Measurements from ENCODE around the gene COMP. TPM values are rescaled to one million over a fixed set of nuclear protein-coding genes. Genes with fewer than 3 reads are reported as not detected.
"Not testable (repeated sequence)": the region's sequence is repeated elsewhere in the genome, so short reads cannot be mapped to it uniquely, and the experiment has no call there.

COMP gene
- total RNA-seq, 1 experiment from 2014 or later = not detected

- no peak for DNase-seq (ENCODE audit: low read depth)
Observed at GRCh38 chr19:18749362-18750231, 41.5 kb downstream of the COMP start.

GRCh38 chr19:18746401-18747325 lies 44.4 kb downstream of the COMP start:
- no peak for DNase-seq (ENCODE audit: low read depth)

GRCh38 chr19:18745931-18746330 lies 45.2 kb downstream of the COMP start:
- no peak for DNase-seq (ENCODE audit: low read depth)

GRCh38 chr19:18745012-18745735 lies 45.9 kb downstream of the COMP start:
- DNase-seq (ENCODE audit: low read depth) = no peak

GRCh38 chr19:18743784-18744418 lies 47.2 kb downstream of the COMP start:
- no peak for DNase-seq (ENCODE audit: low read depth)

- no peak for DNase-seq (ENCODE audit: low read depth)
Observed at GRCh38 chr19:18742838-18743783, 48.0 kb downstream of the COMP start.

- DNase-seq (ENCODE audit: low read depth) = no peak
Observed at GRCh38 chr19:18742324-18742723, 48.8 kb downstream of the COMP start.

GRCh38 chr19:18741124-18742121 lies 49.7 kb downstream of the COMP start:
- DNase-seq (ENCODE audit: low read depth) = no peak

- DNase-seq (ENCODE audit: low read depth) = no peak
Observed at GRCh38 chr19:18738961-18739690, 52.0 kb downstream of the COMP start.

GRCh38 chr19:18737954-18738351 lies 53.2 kb downstream of the COMP start:
- DNase-seq (ENCODE audit: low read depth) = no peak

GRCh38 chr19:18737337-18737953 lies 53.7 kb downstream of the COMP start:
- DNase-seq (ENCODE audit: low read depth) = no peak

GRCh38 chr19:18736415-18737336 lies 54.4 kb downstream of the COMP start:
- no peak for DNase-seq (ENCODE audit: low read depth)

GRCh38 chr19:18735752-18736151 lies 55.4 kb downstream of the COMP start:
- DNase-seq (ENCODE audit: low read depth) = no peak

- DNase-seq (ENCODE audit: low read depth) = no peak
Observed at GRCh38 chr19:18735324-18735723, 55.8 kb downstream of the COMP start.

- DNase-seq (ENCODE audit: low read depth) = not testable (repeated sequence)
Observed at GRCh38 chr19:18733762-18734332, 57.3 kb downstream of the COMP start.

GRCh38 chr19:18733196-18733647 lies 57.9 kb downstream of the COMP start:
- no peak for DNase-seq (ENCODE audit: low read depth)
